ENCODE data around the gene ARHGAP22. TPM values are rescaled to one million over a fixed set of nuclear protein-coding genes. Genes with fewer than 3 reads are reported as not detected.

ARHGAP22 gene
- total RNA-seq, 1 donor, result 60.2 TPM

DNA sequence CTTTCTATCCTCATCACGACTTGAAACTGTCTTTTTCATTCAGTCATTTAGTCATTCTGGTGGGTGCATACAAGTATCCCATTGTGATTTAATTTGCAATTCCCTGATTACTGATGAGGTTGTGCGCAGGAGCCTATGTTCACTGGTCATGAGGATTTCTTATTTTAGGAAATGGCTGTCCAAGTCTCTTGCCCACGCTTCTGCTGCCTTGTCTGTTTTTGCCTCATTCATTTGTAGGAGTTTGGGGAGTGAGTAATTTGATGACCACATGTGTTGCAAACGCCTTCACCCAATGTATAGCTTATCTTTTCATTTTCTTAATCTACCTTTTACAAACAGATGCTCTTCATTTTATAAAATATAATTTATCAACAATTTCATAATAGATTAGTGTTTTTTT, 127.3 kb downstream of the ARHGAP22 start:
- no peak overlapping the region for H3K4me3 ChIP-seq (ENCODE audit: low read depth, low read length)
- DNase-seq (ENCODE audit: low read depth), result no peak
- TF ChIP-seq, protein P1, sequence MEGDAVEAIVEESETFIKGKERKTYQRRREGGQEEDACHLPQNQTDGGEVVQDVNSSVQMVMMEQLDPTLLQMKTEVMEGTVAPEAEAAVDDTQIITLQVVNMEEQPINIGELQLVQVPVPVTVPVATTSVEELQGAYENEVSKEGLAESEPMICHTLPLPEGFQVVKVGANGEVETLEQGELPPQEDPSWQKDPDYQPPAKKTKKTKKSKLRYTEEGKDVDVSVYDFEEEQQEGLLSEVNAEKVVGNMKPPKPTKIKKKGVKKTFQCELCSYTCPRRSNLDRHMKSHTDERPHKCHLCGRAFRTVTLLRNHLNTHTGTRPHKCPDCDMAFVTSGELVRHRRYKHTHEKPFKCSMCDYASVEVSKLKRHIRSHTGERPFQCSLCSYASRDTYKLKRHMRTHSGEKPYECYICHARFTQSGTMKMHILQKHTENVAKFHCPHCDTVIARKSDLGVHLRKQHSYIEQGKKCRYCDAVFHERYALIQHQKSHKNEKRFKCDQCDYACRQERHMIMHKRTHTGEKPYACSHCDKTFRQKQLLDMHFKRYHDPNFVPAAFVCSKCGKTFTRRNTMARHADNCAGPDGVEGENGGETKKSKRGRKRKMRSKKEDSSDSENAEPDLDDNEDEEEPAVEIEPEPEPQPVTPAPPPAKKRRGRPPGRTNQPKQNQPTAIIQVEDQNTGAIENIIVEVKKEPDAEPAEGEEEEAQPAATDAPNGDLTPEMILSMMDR (IDR thresholded peaks at IDR 0.05; ENCODE audit: insufficient read depth, low read length), result no peak

GRCh38 chr10:48477141-48477540, 127.7 kb downstream of the ARHGAP22 start:
- H3K4me3 ChIP-seq (ENCODE audit: low read depth, low read length), result no peak overlapping the region
- TF ChIP-seq, protein P1 (IDR thresholded peaks at IDR 0.05; ENCODE audit: insufficient read depth, low read length), result no peak
- DNase-seq (ENCODE audit: low read depth), result no peak

DNA sequence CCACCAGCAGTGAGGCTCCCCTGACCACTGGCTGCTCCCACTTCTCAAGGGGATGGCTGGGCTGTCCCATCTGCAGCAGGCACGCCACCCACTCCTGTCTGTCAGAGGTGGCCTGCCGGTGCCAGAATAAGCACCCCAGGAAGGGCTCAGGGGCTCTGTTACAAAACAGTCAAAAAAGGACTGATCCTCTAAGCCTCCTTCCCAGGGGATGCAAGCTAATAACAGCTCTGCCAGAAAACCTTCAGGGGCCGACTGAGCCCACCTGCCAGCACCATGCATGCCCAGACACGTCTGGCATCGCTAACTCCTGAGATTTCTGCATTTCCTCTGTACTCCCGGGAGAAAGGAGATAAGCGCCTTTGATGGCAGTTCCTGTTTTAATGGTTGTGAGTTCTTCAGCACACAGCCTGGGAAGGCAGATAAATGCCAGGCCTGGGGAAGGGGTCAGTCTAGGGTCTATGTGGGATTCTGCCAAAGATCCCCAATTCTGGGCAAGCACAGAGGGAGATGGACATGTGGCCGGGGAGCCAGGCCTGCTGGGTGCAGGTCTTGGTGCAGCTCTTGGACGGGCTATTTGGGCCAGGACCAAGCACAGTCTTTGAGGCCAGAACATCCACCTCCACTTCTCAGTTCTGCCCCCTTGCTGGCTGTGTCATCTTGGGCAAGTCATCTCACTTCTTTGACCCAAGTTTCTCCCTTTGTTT, 128.4 kb downstream of the ARHGAP22 start:
- no peak overlapping the region for H3K4me3 ChIP-seq (ENCODE audit: low read depth, low read length)
- TF ChIP-seq, protein P1 (IDR thresholded peaks at IDR 0.05; ENCODE audit: insufficient read depth, low read length), result no peak
- DNase-seq (ENCODE audit: low read depth), result peak; percentile 32

- no peak for DNase-seq (ENCODE audit: low read depth)
- H3K4me3 ChIP-seq (ENCODE audit: low read depth, low read length), result no peak overlapping the region
- TF ChIP-seq, protein P1 (IDR thresholded peaks at IDR 0.05; ENCODE audit: insufficient read depth, low read length), result no peak
These were observed 129.0 kb downstream of the ARHGAP22 start for GRCh38 chr10:48475943-48476278.

DNA sequence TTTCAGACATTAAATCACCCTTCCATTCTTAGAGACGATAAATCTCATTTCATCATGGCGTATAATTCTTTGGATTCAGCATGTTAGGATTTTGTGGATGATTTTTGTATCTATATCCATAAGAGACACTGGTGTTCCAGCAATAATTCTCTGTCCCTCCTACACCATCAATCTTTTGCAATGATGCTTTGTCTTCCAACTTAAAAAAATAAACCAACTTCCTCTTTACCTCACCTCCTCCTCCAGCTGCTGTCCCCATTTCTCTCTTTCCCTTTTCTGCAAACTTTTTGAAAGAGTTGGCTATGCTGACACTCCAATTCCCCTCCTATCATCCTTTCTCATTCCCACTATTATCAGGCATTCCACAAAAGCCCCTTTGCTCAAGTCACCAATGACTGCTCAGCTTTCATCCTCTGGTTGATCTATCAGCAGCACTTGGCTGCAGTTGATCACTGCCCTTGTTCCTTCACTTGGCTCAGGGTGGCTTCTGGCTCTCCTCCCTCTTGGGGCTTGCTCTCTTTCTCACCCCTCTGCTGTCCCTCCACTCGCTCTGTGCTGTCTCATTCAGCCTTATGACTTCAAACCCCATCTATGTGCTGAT, 130.0 kb downstream of the ARHGAP22 start:
- H3K4me3 ChIP-seq (ENCODE audit: low read depth, low read length), result no peak overlapping the region
- no peak for DNase-seq (ENCODE audit: low read depth)
- TF ChIP-seq, protein P1 (IDR thresholded peaks at IDR 0.05; ENCODE audit: insufficient read depth, low read length), result no peak

- DNase-seq (ENCODE audit: low read depth), result no peak
These were observed 131.2 kb downstream of the ARHGAP22 start for GRCh38 chr10:48473704-48474103.

More at GRCh38 chr10:48473704-48474103, 131.2 kb downstream of the ARHGAP22 start:
- TF ChIP-seq, protein P1 (IDR thresholded peaks at IDR 0.05; ENCODE audit: insufficient read depth, low read length), result no peak
- H3K4me3 ChIP-seq (ENCODE audit: low read depth, low read length), result no peak overlapping the region
